GM23338 (cell line): ENCODE measurements around the gene SYT15.
"Not testable (repeated sequence)": the region's sequence is repeated elsewhere in the genome, so short reads cannot be mapped to it uniquely, and the experiment has no call there.

Experiments
- CREB1 ChIP-seq: fragments of 250-450 bp; sonication (Bioruptor Pico); IDR thresholded peaks from 2 replicates; pipeline ENCODE4 v1.5.0; 2020; ENCODE audit warnings: low read depth, mild to moderate bottlenecking, moderate library complexity
- EZH2 ChIP-seq: fragments of 200-600 bp; sonication (generic); IDR thresholded peaks from one replicate; pipeline ENCODE4 v1.8.0; 2017; ENCODE audit warnings: antibody characterized with exemption, mild to moderate bottlenecking, low read depth; ENCODE audit not compliant: unreplicated experiment
- EZH2phosphoT487 ChIP-seq: fragments of 200-600 bp; sonication (generic); IDR thresholded peaks from one replicate; pipeline ENCODE4 v1.8.1; 2018; ENCODE audit warnings: antibody characterized with exemption; ENCODE audit not compliant: unreplicated experiment
- POLR2AphosphoS5 ChIP-seq: IDR thresholded peaks from 2 replicates; pipeline ENCODE4 v1.6.1; 2016; ENCODE audit warnings: antibody characterized with exemption, low read depth
- TF ChIP-seq, protein P1 (sequence below), 2 experiments: fragments of 200-600 bp in 1 of 2; sonication (generic) in 1 of 2; conservative IDR thresholded peaks; 2 replicates each; pipeline versions ENCODE4 v1.5.1 to v1.6.1; 2016 to 2017; ENCODE audit warnings: antibody characterized with exemption in 2 of 2, low read depth in 2 of 2, mild to moderate bottlenecking in 2 of 2, moderate library complexity in 1 of 2
- TF ChIP-seq, protein P2 (sequence below): IDR thresholded peaks from one replicate; pipeline ENCODE4 v1.6.1; 2018; ENCODE audit warnings: antibody characterized with exemption; ENCODE audit not compliant: unreplicated experiment

DNA sequence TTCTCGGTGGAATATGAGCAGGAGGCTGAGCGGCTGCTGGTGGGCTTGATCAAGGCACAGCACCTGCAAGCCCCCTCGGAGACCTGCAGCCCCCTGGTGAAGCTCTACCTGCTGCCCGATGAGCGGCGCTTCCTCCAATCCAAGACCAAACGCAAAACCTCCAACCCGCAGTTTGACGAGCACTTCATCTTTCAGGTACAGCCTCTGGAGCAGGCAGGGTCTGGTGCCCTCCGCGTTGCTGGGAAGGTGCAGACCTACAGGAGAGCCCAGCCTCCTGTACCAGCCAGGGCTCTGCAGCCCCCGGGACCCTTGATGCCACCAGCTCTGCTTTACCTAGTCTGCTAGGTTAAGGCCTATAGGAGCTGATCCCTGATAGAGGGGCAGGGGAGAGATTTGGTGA, 3.1 kb downstream of the SYT15 start:
- TF ChIP-seq, protein P1, sequence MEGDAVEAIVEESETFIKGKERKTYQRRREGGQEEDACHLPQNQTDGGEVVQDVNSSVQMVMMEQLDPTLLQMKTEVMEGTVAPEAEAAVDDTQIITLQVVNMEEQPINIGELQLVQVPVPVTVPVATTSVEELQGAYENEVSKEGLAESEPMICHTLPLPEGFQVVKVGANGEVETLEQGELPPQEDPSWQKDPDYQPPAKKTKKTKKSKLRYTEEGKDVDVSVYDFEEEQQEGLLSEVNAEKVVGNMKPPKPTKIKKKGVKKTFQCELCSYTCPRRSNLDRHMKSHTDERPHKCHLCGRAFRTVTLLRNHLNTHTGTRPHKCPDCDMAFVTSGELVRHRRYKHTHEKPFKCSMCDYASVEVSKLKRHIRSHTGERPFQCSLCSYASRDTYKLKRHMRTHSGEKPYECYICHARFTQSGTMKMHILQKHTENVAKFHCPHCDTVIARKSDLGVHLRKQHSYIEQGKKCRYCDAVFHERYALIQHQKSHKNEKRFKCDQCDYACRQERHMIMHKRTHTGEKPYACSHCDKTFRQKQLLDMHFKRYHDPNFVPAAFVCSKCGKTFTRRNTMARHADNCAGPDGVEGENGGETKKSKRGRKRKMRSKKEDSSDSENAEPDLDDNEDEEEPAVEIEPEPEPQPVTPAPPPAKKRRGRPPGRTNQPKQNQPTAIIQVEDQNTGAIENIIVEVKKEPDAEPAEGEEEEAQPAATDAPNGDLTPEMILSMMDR (conservative IDR thresholded peaks at IDR 0.05; ENCODE audit: low read depth in 2 of 2), result not testable (repeated sequence)
- TF ChIP-seq CREB1 (CRISPR knock-in tag); POLR2AphosphoS5; EZH2phosphoT487; EZH2: not testable (repeated sequence)
- TF ChIP-seq, protein P2, sequence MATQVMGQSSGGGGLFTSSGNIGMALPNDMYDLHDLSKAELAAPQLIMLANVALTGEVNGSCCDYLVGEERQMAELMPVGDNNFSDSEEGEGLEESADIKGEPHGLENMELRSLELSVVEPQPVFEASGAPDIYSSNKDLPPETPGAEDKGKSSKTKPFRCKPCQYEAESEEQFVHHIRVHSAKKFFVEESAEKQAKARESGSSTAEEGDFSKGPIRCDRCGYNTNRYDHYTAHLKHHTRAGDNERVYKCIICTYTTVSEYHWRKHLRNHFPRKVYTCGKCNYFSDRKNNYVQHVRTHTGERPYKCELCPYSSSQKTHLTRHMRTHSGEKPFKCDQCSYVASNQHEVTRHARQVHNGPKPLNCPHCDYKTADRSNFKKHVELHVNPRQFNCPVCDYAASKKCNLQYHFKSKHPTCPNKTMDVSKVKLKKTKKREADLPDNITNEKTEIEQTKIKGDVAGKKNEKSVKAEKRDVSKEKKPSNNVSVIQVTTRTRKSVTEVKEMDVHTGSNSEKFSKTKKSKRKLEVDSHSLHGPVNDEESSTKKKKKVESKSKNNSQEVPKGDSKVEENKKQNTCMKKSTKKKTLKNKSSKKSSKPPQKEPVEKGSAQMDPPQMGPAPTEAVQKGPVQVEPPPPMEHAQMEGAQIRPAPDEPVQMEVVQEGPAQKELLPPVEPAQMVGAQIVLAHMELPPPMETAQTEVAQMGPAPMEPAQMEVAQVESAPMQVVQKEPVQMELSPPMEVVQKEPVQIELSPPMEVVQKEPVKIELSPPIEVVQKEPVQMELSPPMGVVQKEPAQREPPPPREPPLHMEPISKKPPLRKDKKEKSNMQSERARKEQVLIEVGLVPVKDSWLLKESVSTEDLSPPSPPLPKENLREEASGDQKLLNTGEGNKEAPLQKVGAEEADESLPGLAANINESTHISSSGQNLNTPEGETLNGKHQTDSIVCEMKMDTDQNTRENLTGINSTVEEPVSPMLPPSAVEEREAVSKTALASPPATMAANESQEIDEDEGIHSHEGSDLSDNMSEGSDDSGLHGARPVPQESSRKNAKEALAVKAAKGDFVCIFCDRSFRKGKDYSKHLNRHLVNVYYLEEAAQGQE, result not testable (repeated sequence)
